ENCODE data around the gene FCSK. TPM values are rescaled to one million over a fixed set of nuclear protein-coding genes. Genes with fewer than 3 reads are reported as not detected.
A peak's percentile ranks its signal among the peaks of the same experiment; 100 is the strongest.

The FCSK gene
- total and polyA plus RNA-seq, 2 of the 13 experiments (the other 11 are each of a cell fraction or from before 2014, with no cell fraction given), result 9.1 to 19.2 TPM

GRCh38 chr16:70470927-70471341 lies 16.5 kb downstream of the FCSK start (continued):
- TF ChIP-seq, protein P1, sequence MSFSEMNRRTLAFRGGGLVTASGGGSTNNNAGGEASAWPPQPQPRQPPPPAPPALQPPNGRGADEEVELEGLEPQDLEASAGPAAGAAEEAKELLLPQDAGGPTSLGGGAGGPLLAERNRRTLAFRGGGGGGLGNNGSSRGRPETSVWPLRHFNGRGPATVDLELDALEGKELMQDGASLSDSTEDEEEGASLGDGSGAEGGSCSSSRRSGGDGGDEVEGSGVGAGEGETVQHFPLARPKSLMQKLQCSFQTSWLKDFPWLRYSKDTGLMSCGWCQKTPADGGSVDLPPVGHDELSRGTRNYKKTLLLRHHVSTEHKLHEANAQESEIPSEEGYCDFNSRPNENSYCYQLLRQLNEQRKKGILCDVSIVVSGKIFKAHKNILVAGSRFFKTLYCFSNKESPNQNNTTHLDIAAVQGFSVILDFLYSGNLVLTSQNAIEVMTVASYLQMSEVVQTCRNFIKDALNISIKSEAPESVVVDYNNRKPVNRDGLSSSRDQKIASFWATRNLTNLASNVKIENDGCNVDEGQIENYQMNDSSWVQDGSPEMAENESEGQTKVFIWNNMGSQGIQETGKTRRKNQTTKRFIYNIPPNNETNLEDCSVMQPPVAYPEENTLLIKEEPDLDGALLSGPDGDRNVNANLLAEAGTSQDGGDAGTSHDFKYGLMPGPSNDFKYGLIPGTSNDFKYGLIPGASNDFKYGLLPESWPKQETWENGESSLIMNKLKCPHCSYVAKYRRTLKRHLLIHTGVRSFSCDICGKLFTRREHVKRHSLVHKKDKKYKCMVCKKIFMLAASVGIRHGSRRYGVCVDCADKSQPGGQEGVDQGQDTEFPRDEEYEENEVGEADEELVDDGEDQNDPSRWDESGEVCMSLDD (CRISPR knock-in tag; IDR thresholded peaks at IDR 0.05; ENCODE audit: borderline replicate concordance), result no peak
- no peak for TF ChIP-seq CENPX (CRISPR knock-in tag; IDR thresholded peaks at IDR 0.05)
- TF ChIP-seq HOXA7 (CRISPR knock-in tag; IDR thresholded peaks at IDR 0.05), result no peak
- TF ChIP-seq ZNF589 (CRISPR knock-in tag; conservative IDR thresholded peaks at IDR 0.05), result no peak
- TF ChIP-seq ZC3H4 (CRISPR knock-in tag; IDR thresholded peaks at IDR 0.05; ENCODE audit: borderline replicate concordance), result no peak
- TF ChIP-seq MZF1 (CRISPR knock-in tag; IDR thresholded peaks at IDR 0.05; ENCODE audit: borderline replicate concordance), result no peak
- peak; percentile 53; the same call in 1 of the 2 replicates for TF ChIP-seq ZNF331 (CRISPR knock-in tag; IDR thresholded peaks at IDR 0.05)
- TF ChIP-seq GABPA (IDR thresholded peaks at IDR 0.05; ENCODE audit: low read depth, low read length), result no peak
- TF ChIP-seq GABPA (CRISPR knock-in tag; IDR thresholded peaks at IDR 0.05; ENCODE audit: low read depth), result no peak
- TF ChIP-seq GMEB1 (CRISPR knock-in tag; IDR thresholded peaks at IDR 0.05; ENCODE audit: borderline replicate concordance), result no peak
- no peak for TF ChIP-seq CERS6 (CRISPR knock-in tag; IDR thresholded peaks at IDR 0.05)
- TF ChIP-seq ZBTB2 (CRISPR knock-in tag; IDR thresholded peaks at IDR 0.05; ENCODE audit: low read depth), result no peak
- TF ChIP-seq, protein P2, sequence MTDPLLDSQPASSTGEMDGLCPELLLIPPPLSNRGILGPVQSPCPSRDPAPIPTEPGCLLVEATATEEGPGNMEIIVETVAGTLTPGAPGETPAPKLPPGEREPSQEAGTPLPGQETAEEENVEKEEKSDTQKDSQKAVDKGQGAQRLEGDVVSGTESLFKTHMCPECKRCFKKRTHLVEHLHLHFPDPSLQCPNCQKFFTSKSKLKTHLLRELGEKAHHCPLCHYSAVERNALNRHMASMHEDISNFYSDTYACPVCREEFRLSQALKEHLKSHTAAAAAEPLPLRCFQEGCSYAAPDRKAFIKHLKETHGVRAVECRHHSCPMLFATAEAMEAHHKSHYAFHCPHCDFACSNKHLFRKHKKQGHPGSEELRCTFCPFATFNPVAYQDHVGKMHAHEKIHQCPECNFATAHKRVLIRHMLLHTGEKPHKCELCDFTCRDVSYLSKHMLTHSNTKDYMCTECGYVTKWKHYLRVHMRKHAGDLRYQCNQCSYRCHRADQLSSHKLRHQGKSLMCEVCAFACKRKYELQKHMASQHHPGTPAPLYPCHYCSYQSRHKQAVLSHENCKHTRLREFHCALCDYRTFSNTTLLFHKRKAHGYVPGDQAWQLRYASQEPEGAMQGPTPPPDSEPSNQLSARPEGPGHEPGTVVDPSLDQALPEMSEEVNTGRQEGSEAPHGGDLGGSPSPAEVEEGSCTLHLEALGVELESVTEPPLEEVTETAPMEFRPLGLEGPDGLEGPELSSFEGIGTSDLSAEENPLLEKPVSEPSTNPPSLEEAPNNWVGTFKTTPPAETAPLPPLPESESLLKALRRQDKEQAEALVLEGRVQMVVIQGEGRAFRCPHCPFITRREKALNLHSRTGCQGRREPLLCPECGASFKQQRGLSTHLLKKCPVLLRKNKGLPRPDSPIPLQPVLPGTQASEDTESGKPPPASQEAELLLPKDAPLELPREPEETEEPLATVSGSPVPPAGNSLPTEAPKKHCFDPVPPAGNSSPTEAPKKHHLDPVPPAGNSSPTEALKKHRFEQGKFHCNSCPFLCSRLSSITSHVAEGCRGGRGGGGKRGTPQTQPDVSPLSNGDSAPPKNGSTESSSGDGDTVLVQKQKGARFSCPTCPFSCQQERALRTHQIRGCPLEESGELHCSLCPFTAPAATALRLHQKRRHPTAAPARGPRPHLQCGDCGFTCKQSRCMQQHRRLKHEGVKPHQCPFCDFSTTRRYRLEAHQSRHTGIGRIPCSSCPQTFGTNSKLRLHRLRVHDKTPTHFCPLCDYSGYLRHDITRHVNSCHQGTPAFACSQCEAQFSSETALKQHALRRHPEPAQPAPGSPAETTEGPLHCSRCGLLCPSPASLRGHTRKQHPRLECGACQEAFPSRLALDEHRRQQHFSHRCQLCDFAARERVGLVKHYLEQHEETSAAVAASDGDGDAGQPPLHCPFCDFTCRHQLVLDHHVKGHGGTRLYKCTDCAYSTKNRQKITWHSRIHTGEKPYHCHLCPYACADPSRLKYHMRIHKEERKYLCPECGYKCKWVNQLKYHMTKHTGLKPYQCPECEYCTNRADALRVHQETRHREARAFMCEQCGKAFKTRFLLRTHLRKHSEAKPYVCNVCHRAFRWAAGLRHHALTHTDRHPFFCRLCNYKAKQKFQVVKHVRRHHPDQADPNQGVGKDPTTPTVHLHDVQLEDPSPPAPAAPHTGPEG (CRISPR knock-in tag; IDR thresholded peaks at IDR 0.05), result no peak
- no peak for TF ChIP-seq CBX1 (IDR thresholded peaks at IDR 0.05; ENCODE audit: low read depth)
- no peak for TF ChIP-seq AGO1 (IDR thresholded peaks at IDR 0.05; ENCODE audit: low read depth, low read length, poor library complexity, severe bottlenecking)
- TF ChIP-seq SMAD9 (CRISPR knock-in tag; IDR thresholded peaks at IDR 0.05), result no peak
- peak; percentile 48; the same call in 1 of the 2 replicates for TF ChIP-seq ELF3 (CRISPR knock-in tag; IDR thresholded peaks at IDR 0.05)
- no peak; the same call in 1 of the 2 replicates for TF ChIP-seq HCFC1 (IDR thresholded peaks at IDR 0.05; ENCODE audit: low read depth, low read length)

All from HepG2 (cell line).